K562 (cell line): ENCODE data around the gene ANXA9. TPM values are rescaled to one million over a fixed set of nuclear protein-coding genes. Genes with fewer than 3 reads are reported as not detected.

Experiments
- CCNT2 ChIP-seq: IDR thresholded peaks from 2 replicates; pipeline ENCODE4 v1.6.1; 2011; ENCODE audit warnings: borderline replicate concordance, low read depth, mild to moderate bottlenecking, moderate library complexity, mixed read lengths, low read length; ENCODE audit not compliant: insufficient read length; ENCODE audit errors: extremely low read depth
- CREBBP ChIP-seq: IDR thresholded peaks from one replicate; pipeline ENCODE4 v1.6.1; 2012; ENCODE audit warnings: low read depth, mild to moderate bottlenecking, control low read depth, inconsistent platforms, low read length
- ETS2 ChIP-seq: IDR thresholded peaks from 2 replicates; pipeline ENCODE4 v1.6.1; 2016; ENCODE audit warnings: borderline replicate concordance, missing genetic modification characterization, mild to moderate bottlenecking, moderate library complexity, missing compliant biosample characterization; ENCODE audit not compliant: poor library complexity, severe bottlenecking
- ETV6 ChIP-seq, 3 experiments: fragments of 150-350 bp in 1 of 3; sonication (generic) in 1 of 3; formaldehyde crosslinking in 1 of 3; IDR thresholded peaks; 2 replicates each; pipeline versions ENCODE4 v1.6.1 to v1.8.0; 2014 to 2022; ENCODE audit warnings: borderline replicate concordance in 2 of 3, low read depth in 2 of 3, antibody characterized with exemption in 1 of 3, low read length in 1 of 3, mild to moderate bottlenecking in 1 of 3, missing genetic modification reagents in 1 of 3
- JUND ChIP-seq, 2 experiments: IDR thresholded peaks; 2 replicates in 1 of 2; 3 replicates in 1 of 2; pipeline ENCODE4 v1.6.1; 2011; ENCODE audit warnings: borderline replicate concordance in 2 of 2, low read depth in 2 of 2, low read length in 2 of 2, improper control_type of control experiment in 1 of 2, missing biosample characterization in 1 of 2, missing genetic modification characterization in 1 of 2, missing genetic modification reagents in 1 of 2
- MAZ ChIP-seq, 2 experiments: fragments of 450-650 bp in 1 of 2; sonication (generic) in 1 of 2; formaldehyde crosslinking; IDR thresholded peaks in 1 of 2; conservative IDR thresholded peaks in 1 of 2; 2 replicates each; pipeline versions ENCODE4 v1.4.0 to v1.5.0; 2020; ENCODE audit warnings: mild to moderate bottlenecking in 1 of 2, missing genetic modification reagents in 1 of 2
- MECOM ChIP-seq: fragments of 250-450 bp; sonication (Bioruptor Pico); IDR thresholded peaks from 2 replicates; pipeline ENCODE4 v1.8.0; 2022; ENCODE audit warnings: inconsistent platforms
- MYNN ChIP-seq, 2 experiments: sonication (generic); formaldehyde crosslinking in 1 of 2; IDR thresholded peaks; 2 replicates each; pipeline versions ENCODE4 v1.5.0 to v1.6.1; 2016 to 2020; ENCODE audit warnings: antibody characterized with exemption in 1 of 2, missing genetic modification reagents in 1 of 2
- NFYB ChIP-seq: IDR thresholded peaks from 2 replicates; pipeline ENCODE4 v1.6.1; 2011; ENCODE audit warnings: mild to moderate bottlenecking, moderate library complexity; ENCODE audit not compliant: insufficient read length; ENCODE audit errors: extremely low read depth
- NKRF ChIP-seq: fragments of 450-650 bp; IDR thresholded peaks from 2 replicates; pipeline ENCODE4 v1.6.1; 2016; ENCODE audit warnings: borderline replicate concordance
- NR2C2 ChIP-seq, 2 experiments: fragments of 200-800 bp in 1 of 2; sonication (Bioruptor generic) in 1 of 2; sonication (generic) in 1 of 2; formaldehyde crosslinking in 1 of 2; IDR thresholded peaks; 2 replicates each; pipeline versions ENCODE4 v1.6.1 to v1.8.0; 2016 to 2022; ENCODE audit warnings: mild to moderate bottlenecking in 1 of 2, missing compliant biosample characterization in 1 of 2, missing genetic modification characterization in 1 of 2, missing genetic modification reagents in 1 of 2
- NR4A1 ChIP-seq, 2 experiments: fragments of 250-450 bp in 1 of 2; fragments of 450-650 bp in 1 of 2; sonication (Bioruptor Pico) in 1 of 2; IDR thresholded peaks; 2 replicates each; pipeline versions ENCODE4 v1.4.0 to v1.6.1; 2016 to 2020; ENCODE audit warnings: mild to moderate bottlenecking in 2 of 2, missing compliant biosample characterization in 1 of 2, missing genetic modification characterization in 1 of 2, moderate library complexity in 1 of 2
- NUFIP1 ChIP-seq: fragments of 450-650 bp; IDR thresholded peaks from 2 replicates; pipeline ENCODE4 v1.6.1; 2018; ENCODE audit not compliant: partially characterized antibody
- POLR3G ChIP-seq: IDR thresholded peaks from 2 replicates; pipeline ENCODE4 v1.6.1; 2011; ENCODE audit not compliant: insufficient read length, insufficient replicate concordance; ENCODE audit errors: extremely low read depth
- RBM14 ChIP-seq: fragments of 200-400 bp; formaldehyde crosslinking; IDR thresholded peaks from 2 replicates; pipeline ENCODE4 v1.6.1; 2018; ENCODE audit warnings: low read depth, mild to moderate bottlenecking, low read length, moderate library complexity, borderline replicate concordance; ENCODE audit not compliant: insufficient read depth
- SIN3B ChIP-seq: fragments of 450-650 bp; IDR thresholded peaks from 2 replicates; pipeline ENCODE4 v1.6.1; 2017; ENCODE audit warnings: low read depth, mild to moderate bottlenecking, moderate library complexity
- SMAD4 ChIP-seq: fragments of 250-450 bp; sonication (Bioruptor Pico); conservative IDR thresholded peaks from 2 replicates; pipeline ENCODE4 v1.8.0; 2021; ENCODE audit warnings: inconsistent platforms, mild to moderate bottlenecking, moderate library complexity
- TCF7 ChIP-seq: sonication (generic); IDR thresholded peaks from 2 replicates; pipeline ENCODE4 v1.6.1; 2016; ENCODE audit warnings: antibody characterized with exemption, borderline replicate concordance
- TFAM ChIP-seq: fragments of 250-450 bp; sonication (Bioruptor Pico); conservative IDR thresholded peaks from 2 replicates; pipeline ENCODE4 v1.5.0; 2021; ENCODE audit warnings: mild to moderate bottlenecking, moderate library complexity
- ZNF146 ChIP-seq: IDR thresholded peaks from one replicate; pipeline ENCODE4 v1.6.1; 2018; ENCODE audit warnings: missing compliant biosample characterization; ENCODE audit not compliant: unreplicated experiment
- ZNF277 ChIP-seq: fragments of 250-450 bp; sonication (Bioruptor Pico); IDR thresholded peaks from 2 replicates; pipeline ENCODE4 v1.8.0; 2022; ENCODE audit warnings: inconsistent platforms, mild to moderate bottlenecking, moderate library complexity, borderline replicate concordance
- polyA plus RNA-seq, 8 experiments: library from polyadenylated mRNA; depleted of rRNA in 4 of 8; stranded (reverse) in 5 of 8; unstranded in 3 of 8; fragments of >200 nt; fragmentation: Nextera tagmentation in 2 of 8; fragmentation: Illumina TruSeq in 1 of 8; extraction: Ambion mirVana in 2 of 8; extraction: Trizol in 1 of 8; gene quantifications; 2 replicates each; pipeline versions ENCODE4 v1.2.1 to v1.2.3, GENCODE V29; 2011 to 2014; ENCODE audit warnings: inconsistent platforms in 1 of 8, missing spikeins in 1 of 8
- total RNA-seq, 7 experiments: library from RNA; depleted of rRNA in 6 of 7; stranded (reverse); fragments of >200 nt in 6 of 7; fragmentation: Illumina TruSeq in 2 of 7; extraction: Trizol in 2 of 7; gene quantifications; 2 replicates each; pipeline versions ENCODE4 v1.2.1 to v1.2.3, GENCODE V29; 2011 to 2021; ENCODE audit warnings: low replicate concordance in 1 of 7

Gene ANXA9
- total and polyA plus RNA-seq, 9 of the 15 experiments (the other 6 are each of a cell fraction or from before 2014, with no cell fraction given) = 0.24 to 1.6 (median 0.57) TPM

- TF ChIP-seq NKRF (no peak), NR2C2 (CRISPR knock-in tag; IDR thresholded peaks at IDR 0.05) (no peak), NR2C2 (tag; IDR thresholded peaks at IDR 0.05) (peak; percentile 77), CREBBP (no peak), POLR3G (no peak), ZNF277 (CRISPR knock-in tag) (no peak), NUFIP1 (no peak), ETV6 (IDR thresholded peaks at IDR 0.05; ENCODE audit: borderline replicate concordance in 1 of 2, low read depth in 2 of 2, low read length in 1 of 2) (no peak; a peak in 1 of 4 replicates), ETV6 (CRISPR knock-in tag; IDR thresholded peaks at IDR 0.05; ENCODE audit: borderline replicate concordance) (no peak), TFAM (no peak), TCF7 (peak; percentile 99), NR4A1 (CRISPR knock-in tag; IDR thresholded peaks at IDR 0.05) (no peak), NR4A1 (tag; IDR thresholded peaks at IDR 0.05) (no peak; the same call in 1 of the 2 replicates), ETS2 (tag) (no peak), ZNF146 (CRISPR knock-in tag) (no peak), JUND (IDR thresholded peaks at IDR 0.05; ENCODE audit: borderline replicate concordance, low read depth, low read length) (peak; percentile 76), JUND (tag; IDR thresholded peaks at IDR 0.05; ENCODE audit: borderline replicate concordance, low read depth, low read length) (peak; percentile 82; the same call in 2 of the 3 replicates), RBM14 (no peak), CCNT2 (no peak), SMAD4 (CRISPR knock-in tag) (peak; percentile 78), SIN3B (no peak), MAZ (CRISPR knock-in tag; conservative IDR thresholded peaks at IDR 0.05 in 1 of 2, IDR thresholded peaks at IDR 0.05 in 1 of 2) (0 out of 4 replicates have a peak, but pooled peaks have one; percentile 30 to 44), NFYB (no peak), MYNN (IDR thresholded peaks at IDR 0.05) (no peak), MYNN (CRISPR knock-in tag; IDR thresholded peaks at IDR 0.05) (no peak), MECOM (CRISPR knock-in tag) (no peak; the same call in 1 of the 2 replicates)
Measured at GRCh38 chr1:150999051-150999674, 17.1 kb downstream of the ANXA9 start (continued).
